Raji (cell line): Measurements from ENCODE around the gene NSUN3.

Experiments
- POLR2A ChIP-seq: IDR thresholded peaks from 2 replicates; pipeline ENCODE4 v1.6.1; 2011; ENCODE audit warnings: low read depth, low read length, control low read depth; ENCODE audit not compliant: insufficient read depth

Gene NSUN3

DNA sequence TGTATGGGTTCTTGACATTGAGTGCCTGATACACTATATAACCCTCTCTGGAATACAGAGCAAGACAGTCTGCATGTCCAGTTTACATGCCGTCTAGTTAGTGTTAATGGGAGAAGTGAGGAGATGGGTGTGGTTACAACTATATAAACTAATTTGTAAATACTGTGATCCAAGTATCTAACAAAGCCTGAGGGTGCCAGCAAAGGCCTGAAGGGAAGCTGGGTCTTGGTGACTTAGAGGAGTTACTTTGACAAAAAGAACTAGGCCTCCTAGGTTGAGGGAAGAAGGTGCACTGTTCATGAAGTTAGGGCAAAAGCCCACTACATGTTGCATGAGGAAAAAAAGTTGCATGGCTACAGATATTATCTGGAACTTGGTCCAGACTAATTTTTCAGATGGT lies 2.3 kb downstream of the NSUN3 start:
- TF ChIP-seq POLR2A = no peak

DNA sequence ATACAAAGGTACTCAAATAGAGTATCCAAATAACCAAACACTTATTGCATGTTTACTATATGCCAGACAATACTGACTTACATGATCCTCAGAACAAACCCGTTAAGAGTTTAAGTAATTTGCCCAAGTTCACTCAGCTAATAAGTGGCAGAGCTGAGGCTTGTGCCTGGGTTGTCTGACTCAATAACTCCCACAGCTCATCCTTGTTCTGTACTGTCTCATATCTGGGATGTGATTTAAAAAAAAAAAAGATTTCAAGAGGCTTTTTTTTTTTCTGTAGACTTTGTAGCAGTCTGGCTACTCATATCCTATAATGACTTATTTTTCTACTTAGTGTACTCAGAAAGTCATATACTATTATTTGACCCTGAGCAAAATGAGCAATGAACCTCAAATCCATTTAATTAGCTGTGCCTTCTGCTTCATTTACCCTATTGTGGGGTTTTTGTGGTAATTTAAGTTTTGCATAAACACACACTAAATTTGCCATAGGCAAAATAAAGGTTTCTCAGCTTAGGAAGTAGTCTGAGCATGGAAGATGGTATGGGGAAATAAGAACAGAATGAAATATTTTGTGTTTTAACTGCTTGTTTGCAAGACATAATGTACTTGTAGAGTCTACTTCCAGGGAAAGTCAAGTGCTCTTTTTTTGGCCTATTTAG lies 3.1 kb downstream of the NSUN3 start:
- no peak for TF ChIP-seq POLR2A

DNA sequence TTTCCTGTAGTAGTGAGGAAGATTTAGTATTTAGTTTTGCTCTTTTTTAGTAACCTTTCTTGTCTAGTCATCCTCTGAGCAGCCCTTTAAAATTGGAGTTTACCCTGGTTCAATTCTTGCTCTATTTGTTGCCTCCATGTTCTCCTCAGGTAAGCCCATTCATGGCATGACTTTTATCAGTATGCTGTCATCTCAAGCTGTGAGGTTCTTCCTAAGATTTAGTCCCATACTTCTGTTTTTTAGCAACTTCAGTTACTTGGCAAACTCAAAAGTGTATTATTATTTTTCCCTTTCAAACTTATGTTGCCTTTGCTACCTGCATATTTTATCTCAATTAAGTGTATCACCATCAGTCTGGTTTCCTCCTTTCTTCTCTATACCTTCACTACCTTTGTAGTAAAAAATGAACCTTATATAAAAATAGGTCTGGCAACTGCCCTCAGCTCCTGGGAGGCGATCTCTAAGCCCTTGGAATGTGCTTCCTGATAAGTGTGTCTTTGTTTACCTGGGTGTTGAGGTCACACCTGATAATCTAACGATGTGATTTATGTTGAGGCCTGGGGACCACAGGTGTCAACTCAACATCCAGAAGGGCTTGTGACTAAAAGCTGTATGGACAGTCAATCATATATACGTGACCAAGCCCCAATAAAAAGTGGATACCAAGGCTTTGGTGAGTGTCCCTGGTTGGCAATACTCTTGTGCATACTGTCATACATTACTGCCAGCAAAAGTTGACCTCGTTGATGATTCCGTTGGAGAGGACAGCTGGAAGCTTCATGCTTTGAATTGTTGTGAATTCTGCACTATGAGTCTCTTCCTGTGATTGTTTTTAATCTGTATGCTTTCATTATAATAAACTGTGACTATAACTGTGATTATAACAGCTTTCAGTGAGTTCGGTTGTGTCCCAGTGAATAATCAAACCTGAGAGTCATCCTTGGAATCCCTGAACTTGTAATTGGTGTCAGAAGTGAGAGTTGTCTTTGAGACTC lies 3.9 kb downstream of the NSUN3 start:
- TF ChIP-seq POLR2A = no peak

DNA sequence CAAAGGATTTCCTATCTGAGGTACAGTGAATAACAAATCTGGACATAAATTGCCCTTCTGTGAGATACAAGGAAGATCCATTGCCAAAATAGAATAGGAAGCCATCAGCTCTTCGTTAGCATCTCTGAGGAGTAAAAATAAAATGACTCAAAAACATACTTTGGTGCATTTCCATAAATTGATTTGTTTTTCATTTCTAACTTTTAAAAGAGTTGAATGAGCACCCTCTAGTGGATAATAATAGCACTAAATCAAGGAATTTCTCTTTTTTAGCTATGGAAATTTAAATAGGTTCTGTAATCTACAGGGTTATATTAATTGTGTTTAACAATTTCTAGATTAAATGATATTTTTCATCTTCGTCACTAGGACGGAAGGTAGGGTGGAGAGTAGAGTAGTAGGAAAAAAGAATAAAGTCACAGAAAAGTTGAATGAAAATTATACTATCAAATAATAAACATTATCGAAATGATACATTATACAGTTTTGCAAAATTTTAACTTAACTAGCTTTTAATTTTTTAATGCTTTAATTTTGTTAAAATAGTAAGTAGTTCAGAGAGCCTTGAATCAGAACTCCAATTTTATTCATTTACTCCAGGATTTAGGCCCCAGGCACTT lies 6.4 kb downstream of the NSUN3 start:
- no peak for TF ChIP-seq POLR2A

DNA sequence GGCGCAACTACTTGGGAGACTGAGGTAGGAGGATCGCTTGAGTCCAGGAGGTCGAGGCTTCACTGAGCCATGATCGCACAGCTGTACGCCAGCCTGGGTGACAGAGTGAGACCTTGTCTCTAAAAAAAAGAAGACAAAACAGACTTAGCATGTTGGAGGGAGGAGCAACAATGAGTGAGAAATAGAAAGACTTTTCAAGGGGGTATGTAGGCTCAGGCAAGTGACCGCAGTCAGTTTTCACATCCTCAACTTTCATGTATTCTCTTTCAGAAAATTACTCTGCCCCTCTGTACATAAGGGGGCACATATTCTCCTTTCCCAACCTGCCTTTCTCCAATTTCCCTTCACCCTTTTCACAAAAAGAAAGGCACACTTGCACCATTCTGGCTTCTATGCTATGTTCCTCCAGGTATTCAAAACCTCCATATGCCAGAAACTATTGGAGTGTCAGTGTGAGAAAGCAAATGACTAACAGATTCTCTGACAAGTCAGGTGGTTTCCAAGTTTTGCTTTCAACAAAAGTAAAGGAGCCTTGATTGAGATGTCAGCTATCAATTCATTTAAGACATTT lies 7.6 kb downstream of the NSUN3 start:
- TF ChIP-seq POLR2A = no peak

DNA sequence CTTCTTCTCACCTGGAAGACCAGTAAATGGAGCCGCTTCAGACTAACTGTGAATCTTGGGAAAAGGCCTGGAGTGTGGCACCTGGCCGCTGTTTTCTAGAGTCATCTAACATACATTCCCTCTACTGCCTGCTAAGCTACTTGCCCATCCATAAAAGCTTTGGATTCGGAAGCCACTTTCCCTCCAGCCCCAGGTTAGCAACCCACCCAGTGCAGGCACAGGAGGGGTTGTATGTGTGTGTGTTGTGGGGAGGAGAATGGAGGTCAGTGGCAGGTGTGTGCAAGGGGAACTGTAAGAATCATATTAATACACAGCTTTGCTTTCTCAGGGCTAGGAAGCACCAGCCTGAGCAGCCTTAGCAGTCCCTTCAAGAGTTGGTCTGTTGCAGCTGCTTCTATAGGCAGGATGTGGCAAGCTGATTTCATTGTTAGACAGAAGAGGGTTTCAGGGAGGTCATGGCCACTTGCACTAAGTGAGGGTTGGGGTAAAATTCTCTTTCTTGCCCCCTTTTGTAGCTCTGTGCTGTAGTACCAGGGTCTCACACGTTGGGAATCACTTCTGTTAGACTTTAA lies 8.9 kb downstream of the NSUN3 start:
- TF ChIP-seq POLR2A = no peak

DNA sequence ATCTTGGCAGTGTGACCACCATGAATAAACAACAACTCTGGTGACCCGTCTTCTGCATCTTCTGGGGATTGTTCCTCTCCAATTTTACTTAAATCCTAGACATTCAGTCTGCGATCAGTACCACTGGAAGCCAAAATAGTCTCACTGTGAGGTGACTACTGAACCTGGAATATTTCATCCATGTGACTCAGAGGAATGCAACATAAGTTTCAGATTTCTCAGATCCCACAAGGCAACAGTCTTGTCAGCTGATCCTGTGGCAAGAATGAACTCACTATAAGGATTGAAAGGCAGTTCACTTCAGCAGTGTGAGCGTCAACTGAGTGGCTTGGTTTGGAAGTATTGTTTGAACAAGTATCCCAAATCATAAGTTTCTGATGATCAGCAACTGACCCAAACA lies 13.2 kb downstream of the NSUN3 start:
- no peak for TF ChIP-seq POLR2A

DNA sequence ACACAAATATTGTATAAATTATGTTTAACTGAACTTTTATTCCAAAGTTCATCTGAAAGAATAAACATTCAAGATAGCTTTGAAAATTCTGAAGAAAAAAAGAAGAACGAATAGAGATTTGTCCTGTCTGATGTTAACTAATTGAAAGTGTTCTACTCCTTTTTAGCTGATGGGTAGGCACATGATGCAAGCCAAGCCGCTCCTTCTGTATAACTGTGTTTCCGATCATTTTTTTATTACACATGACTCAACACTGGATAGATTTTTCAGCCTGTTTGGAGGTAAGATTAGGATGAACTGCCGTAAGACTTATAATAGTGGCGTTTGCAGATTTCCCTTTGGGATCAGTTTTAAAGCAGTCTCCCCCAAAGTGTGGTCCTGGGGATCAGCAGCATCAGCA lies 19.0 kb downstream of the NSUN3 start:
- no peak for TF ChIP-seq POLR2A

DNA sequence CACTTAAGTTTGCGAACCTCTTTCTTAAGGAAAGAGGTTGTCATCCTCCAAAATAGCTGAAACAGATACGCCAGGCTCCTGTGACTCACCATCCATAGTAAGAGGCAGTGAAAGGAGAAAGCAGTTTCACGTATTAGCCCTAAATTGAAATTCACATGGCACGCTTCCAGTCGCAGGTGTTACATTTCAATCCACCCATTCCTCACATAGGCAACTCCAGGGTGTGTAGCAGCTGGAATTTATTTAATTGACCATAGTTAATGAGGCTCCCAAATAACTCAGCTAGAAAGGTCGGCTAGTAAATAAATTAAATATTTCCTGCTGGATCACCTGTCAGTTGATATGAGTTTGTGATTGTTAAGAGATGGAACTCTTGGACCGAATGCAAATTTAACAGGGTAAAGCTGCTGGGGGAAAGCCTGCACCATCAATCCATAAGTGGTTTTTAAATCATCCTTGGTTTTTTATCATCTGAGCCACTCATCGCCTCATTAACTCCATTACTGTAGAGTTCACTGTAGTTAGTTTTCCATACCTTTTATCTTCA lies 19.6 kb downstream of the NSUN3 start:
- TF ChIP-seq POLR2A = no peak

DNA sequence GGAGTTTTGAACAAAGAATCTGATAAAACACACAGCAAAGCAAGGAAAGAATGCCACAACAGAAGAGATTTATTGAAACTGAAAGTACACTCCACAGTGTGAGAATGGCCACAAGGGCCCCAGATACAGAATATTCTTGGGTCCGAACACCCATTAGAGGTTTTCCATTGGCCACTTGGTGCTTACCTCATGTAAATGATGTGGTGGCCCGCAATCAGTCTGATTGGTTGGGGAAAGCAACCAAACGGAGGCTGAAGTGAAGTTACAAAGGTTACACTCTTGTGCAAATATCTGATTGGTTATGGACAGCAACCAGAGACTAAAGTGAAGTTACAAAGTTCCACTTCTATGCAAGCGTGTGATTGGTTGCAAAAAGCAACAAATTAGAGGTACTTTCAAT lies 20.4 kb downstream of the NSUN3 start:
- no peak for TF ChIP-seq POLR2A

DNA sequence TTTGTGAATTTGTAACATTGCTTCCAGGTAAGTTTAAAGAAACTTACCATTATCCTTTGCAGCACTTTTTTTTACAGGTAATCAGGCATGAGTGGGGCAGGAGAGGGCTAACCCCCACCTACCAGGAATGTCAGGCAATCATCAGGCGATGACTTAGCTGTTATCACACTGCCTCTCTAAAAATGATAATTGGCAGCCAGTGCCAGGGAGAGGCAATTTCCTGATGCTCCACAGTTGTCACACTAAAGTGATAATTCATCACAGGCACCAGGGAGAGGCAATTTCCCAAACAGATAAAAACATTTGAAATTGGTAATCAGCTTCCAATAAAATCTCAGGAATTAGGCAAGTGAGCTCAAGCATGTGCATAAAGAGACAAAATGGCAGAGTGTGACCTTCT lies 26.3 kb downstream of the NSUN3 start:
- TF ChIP-seq POLR2A = no peak

DNA sequence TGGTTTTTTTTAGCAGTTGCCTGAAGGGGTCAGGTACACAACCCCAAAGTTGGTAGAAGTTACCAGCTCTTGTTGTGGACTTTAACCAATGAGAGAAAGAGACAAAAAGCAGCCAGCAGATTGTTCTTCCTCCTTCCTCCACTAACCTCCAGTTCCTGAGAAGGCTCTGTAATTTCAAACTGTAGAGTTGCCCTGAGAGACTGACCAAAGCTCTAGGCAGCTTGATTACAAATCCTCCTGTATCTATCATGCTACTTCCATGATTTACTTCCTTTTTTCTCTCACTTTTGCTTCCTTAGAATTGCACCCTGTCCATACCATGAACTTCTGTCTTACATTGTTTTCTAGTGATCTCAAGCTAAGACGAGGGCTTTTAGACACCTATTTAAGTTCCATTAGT lies 29.2 kb downstream of the NSUN3 start:
- TF ChIP-seq POLR2A = no peak

DNA sequence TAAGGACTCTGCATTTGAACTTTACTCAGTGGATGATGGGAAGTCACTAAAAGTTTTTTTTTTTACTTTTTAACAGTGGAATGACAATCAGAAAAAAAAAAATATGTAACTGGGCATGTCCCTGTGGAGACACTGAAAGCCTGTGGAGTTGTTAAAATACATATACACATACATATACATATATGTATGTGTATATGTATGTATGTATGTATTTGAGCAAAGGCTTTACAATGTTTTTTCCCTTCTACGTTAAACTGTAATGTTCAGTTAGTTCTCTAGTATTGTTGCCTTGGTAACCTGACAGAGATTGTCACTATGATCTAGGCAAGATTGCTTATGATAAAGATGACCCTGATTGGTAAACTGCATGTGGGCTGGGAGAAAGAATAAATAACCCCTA lies 30.3 kb downstream of the NSUN3 start:
- no peak for TF ChIP-seq POLR2A

DNA sequence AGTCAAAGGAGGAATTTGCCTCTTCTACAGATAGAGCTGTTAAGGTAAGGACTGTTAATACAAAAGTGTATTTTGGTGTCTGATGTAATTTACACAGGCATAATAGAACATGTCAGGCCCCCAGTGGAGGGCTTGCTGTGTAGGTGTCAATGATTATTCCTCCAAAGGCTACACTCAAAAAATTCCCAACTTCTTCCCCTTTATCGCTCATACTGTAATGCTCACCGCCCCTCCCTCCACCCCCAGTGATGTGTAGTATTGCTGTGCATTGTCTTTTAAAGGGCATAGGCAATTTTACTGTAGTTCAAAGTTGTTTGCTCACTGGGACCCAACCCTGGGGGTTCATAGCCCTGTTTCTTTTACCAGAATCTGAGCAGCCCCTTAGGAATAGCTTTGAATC lies 32.2 kb downstream of the NSUN3 start:
- no peak for TF ChIP-seq POLR2A

DNA sequence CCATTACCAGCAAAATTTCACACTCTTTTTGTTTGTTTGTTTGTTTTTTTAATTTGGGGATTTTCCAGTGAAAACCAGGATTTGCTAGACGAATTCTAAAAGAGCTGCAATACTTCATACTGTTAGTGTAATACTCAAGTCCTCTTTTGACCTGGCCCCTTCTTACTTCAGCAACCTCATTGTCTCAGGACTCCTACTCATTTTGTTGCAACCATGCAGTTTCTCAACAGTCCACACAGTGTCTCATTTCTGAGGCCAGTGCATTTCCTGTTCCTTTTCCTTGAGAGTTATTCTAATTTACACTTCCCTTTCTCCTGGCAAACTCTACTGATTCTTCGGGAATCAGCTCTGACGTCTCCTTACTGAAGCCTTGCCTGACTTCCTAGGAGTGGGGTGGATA lies 35.6 kb downstream of the NSUN3 start:
- TF ChIP-seq POLR2A = no peak
